Iris pigment epithelial cell (primary cell): ENCODE measurements around the gene RNPEPL1.
"Not testable (repeated sequence)": the region's sequence is repeated elsewhere in the genome, so short reads cannot be mapped to it uniquely, and the experiment has no call there.

Source experiments
- DNase-seq: peaks from one replicate; pipeline ENCODE4 v3.0.0-alpha.2; 2011; ENCODE audit warnings: low read depth

RNPEPL1 gene

DNA sequence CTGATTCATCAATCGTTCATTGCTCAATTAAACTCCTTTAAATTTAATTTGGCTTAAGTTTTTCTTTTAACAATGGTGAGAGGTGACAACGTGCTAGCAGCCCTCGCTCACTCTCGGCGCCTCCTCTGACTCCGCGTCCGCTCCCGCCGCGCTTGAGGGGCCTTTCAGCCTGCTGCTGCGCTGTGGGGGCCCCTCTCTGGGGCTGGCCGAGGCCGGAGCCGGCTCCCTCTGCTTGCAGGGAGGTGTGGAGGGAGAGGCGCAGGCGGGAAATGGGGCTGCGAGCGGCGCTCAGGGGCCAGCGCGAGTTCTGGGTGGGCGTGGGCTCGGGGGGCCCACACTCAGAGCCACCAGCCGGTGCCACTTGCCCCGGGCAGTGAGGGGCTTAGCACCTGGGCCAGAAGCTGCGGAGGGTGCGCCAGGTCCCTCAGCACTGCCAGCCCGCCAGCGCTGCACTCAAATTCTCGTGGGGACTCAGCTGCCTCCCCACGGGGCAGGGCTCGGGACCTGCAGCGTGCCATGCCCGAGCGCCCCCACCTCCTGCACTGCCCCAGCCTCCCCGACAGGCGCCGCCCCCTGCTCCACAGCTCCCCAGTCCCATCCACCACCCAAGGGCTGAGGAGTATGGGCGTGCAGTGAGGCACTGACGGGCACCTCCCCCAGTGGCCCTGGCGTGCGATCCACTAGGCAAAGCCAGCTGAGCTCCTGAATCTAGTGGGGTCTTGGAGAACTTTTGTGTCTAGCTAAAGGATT is 30.1 kb upstream of the RNPEPL1 start:
- no peak for DNase-seq

DNA sequence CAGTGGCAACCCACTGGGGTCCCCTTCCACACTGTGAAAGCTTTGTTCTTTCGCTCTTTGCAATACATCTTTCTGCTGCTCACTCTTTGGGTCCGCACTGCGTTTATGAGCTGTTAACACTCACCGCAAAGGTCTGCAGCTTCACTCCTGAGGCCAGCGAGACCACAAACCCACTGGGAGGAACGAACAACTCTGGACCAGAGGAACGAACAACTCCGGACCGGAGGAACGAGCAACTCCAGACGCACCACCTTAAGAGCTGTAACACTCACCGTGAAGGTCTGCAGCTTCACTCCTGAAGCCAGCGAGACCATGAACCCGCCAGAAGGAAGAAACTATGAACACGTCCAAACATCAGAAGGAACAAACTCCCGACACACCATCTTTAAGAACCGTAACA is 29.2 kb upstream of the RNPEPL1 start:
- not testable (repeated sequence) for DNase-seq

- DNase-seq = no peak
Measured at GRCh38 chr2:240539906-240540305, 28.4 kb upstream of the RNPEPL1 start.

DNA sequence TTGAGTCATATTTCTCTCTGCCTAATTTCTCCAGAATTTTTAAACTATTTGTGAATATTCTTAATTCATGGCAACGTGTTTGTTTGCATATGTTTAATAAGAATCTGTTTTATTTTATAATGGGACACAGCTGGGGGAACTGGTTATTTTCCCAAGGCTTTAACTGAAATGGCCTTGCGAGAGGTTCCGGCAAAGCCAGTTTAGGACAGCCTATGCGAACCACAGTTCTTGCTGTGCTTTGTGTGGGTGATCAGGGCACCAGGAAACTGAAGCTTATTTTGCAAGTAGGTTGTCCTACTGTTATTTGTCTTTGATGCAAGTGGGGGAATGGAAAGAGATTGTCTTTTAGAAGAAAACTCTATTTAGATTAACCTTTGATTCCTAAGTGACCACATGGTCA is 17.0 kb upstream of the RNPEPL1 start:
- DNase-seq = no peak

DNA sequence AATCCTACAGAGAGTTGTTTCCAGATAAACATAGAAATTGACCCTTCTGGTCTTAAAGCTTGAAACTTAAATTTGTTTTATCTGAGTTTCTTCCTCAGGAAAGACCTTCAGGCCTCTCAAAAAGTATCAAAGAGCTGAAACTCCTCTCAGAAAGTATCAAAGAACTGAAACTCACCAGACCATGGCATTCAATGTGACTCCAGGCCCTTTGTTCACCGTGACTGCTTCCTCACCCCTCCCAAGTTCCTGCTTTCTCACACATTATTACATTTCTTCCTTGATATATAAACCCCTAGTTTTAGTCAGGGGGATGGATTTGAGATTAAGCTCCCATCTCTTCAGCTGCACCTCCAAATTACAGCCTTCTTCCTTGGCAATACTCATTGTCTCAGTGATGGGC is 16.5 kb upstream of the RNPEPL1 start:
- no peak for DNase-seq

GRCh38 chr2:240553956-240554480 is 14.3 kb upstream of the RNPEPL1 start:
- DNase-seq = no peak

- no peak for DNase-seq
Measured at GRCh38 chr2:240554767-240555493, 13.4 kb upstream of the RNPEPL1 start.

DNA sequence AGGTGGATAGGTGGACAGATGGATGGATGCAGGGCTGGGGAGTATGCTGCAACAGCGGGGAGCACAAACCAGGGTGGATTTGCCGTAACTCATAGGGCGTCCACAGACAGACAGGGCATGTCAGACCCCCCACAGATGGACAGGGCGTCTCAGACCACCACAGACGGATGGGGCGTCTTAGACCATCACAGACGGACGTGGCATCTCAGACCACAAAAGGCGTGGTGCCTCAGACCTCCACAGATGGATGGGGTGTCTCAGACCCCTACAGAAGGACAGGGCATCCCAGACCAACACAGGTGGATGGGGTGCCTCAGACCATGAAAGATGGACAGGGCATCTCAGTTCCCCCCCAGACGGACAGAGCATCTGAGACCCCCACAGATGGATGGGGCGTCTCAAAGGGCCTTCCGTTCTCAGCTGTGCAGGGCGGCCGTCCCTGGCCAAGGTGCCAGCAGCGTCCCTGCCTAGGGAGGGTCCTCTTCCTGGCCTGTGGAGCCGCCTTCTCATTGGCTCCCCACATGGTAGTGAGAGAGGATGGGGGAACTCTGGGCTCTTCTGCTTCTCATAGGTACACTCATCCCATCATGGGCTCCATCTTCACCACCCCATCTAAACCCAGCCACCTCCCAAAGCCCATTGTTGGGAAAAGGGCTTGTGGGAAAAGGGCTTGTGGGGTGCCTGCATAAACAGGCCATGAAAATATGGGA is 12.6 kb upstream of the RNPEPL1 start:
- no peak for DNase-seq

GRCh38 chr2:240556553-240557100 is 11.7 kb upstream of the RNPEPL1 start:
- peak; percentile 61 for DNase-seq

DNA sequence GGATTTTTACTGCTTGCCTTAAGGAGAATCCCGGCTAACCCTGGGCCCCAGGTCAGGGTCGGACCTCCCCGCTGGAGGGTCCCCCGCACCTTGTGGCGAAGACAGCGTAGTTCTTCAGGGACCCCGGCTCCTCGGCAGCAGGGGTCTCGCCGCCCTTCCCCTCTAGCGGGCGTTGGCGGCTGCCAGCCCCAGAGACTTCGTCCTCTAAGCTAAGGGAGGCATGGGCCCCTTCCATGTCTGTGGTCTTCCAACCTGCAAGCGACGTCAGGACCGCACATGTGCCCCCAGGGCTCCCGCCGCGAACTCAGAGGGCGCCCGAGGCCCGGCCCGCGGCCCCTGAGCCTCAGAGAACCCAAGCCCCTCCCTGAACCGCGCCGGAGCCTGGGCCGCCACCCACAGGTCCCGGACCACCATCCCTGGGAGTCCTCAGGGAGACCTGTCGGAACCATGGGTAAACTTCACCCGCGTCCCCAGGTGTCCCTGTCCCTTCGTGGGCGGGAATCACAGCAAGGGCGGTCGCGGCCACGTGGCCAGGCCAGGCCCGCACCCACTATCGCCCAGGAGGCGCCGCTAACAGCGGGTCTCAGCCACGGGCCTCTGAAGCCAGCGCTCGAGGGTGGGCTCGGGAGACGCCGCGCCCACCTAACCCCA is 11.1 kb upstream of the RNPEPL1 start:
- DNase-seq = no peak

- peak; percentile 80 for DNase-seq
Measured at GRCh38 chr2:240557808-240558207, 10.5 kb upstream of the RNPEPL1 start, which contains the start of gene ANKMY1. TSS of gene ANKMY1 (minus strand) at chr2:240557988. CDS start at chr2:240557335, 653 bp downstream.

GRCh38 chr2:240558236-240558761 is 10.0 kb upstream of the RNPEPL1 start:
- DNase-seq = no peak

GRCh38 chr2:240559286-240559685 is 9.0 kb upstream of the RNPEPL1 start:
- DNase-seq = no peak

GRCh38 chr2:240560084-240560479 is 8.2 kb upstream of the RNPEPL1 start, which contains the start of gene DUSP28:
TSS of gene DUSP28 (plus strand) at chr2:240560357. CDS start at chr2:240560685, 328 bp downstream.
- peak; percentile 89 for DNase-seq

- peak; percentile 99 for DNase-seq
Measured at GRCh38 chr2:240560480-240561324, 7.6 kb upstream of the RNPEPL1 start.

DNA sequence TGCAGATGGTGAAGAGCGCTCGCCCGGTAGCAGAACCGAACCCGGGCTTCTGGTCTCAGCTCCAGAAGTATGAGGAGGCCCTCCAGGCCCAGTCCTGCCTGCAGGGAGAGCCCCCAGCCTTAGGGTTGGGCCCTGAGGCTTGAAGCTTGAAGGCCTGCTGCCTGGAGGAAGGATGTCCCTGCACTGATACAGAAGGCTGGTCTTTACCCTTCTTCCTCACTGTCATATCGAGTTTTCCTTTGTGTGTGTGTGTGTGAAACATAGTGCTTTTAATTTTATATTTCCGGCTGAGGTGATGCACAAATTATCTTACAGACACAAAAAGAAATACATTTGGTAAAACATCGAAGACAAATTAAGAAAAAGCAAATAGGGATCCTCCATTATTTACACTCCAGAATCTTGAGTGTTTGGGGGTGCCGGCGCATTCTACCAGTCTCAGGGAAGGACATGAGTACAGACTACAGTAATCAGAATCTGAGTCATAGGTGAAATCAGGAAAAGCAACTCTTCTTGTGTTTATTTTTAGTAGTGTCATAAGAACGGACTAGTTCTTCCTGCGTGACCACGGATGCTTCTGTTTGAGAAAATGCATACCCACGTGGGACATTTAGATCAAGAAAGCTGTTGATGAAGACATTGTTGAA is 6.8 kb upstream of the RNPEPL1 start:
- peak; percentile 90 for DNase-seq

- not testable (repeated sequence) for DNase-seq
Measured at GRCh38 chr2:240563231-240563630, 5.1 kb upstream of the RNPEPL1 start.

DNA sequence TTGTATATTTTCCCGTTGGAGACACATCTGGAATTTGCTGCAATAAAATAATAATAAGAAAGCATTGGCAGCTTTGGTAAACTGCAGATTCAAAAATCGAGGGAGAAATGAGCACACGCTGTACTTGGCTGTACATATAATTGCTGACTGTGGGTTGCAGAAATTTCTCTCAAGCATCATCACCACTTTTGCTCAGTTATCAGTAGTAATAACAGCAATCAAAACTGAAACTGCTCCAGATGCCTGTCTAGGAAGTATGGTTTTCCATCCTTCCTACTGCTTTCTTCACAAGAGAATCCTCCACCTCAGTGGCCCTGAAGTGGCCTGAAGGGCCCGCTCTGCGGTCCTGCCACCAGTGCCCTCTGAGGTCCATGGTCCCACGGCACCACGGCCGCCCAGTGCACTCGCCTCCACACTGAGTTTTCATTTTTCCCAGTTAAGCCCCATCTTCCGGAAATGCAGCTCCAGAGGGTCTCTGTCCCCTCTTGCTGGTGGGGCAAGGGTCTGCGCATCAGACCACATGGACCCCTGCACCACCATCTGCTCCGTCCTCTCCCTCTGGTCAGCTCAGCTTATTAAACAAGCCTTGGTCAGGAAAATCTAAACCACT is 4.2 kb upstream of the RNPEPL1 start:
- no peak for DNase-seq

DNA sequence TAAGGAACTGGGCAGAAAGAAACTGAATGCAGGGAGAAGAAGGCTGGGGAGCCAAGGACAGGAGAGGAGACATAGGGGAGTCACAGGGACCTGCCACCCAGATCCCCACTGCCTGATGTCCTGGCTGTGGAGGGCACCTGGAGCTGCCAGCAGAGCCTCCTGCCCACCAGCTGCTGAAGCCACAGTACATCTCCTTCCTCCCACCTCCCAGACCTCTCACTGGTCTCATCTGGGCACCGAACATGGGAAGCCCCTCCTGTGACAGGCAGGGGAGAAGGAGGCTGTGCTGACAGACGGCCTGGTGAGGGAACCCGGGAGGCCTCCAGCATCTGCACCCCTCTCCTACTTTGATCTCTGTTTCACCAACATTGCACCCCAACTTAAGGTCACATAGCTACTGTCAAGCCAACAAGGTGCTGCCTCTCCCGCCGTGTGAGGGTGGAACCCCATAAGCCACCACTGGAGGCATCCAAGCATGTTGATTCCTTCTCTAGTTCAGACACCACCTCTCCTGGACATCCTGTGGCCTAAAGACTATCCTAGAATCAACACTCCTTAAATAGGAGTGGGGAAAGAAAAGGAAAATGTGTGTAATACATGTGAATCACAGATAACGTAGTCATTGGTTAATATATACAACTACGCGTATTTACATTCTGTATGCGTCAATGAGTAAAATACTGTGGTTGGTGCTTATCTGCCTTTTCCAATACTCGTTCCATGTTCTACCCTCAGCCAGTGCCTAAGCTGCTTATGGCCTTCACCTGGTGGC is 3.5 kb upstream of the RNPEPL1 start:
- DNase-seq = peak; percentile 80
